ENCODE results near the gene B2M.
A peak's percentile ranks its signal among the peaks of the same experiment; 100 is the strongest.

Gene B2M

GRCh38 chr15:44711096-44711742 lies at the start of gene B2M, which contains the start of gene PATL2:
B2M (plus strand) TSS chr15:44711517; CDS start chr15:44711547, 30 bp downstream.
PATL2 (minus strand) TSS chr15:44711323; CDS start chr15:44676490, 34,833 bp downstream.
- peak; percentile 83 for DNase-seq (ENCODE audit: low read depth, low spot score)
- no peak for TF ChIP-seq CTCF (IDR thresholded peaks at IDR 0.05; ENCODE audit: insufficient read depth, low read length, missing control alignments)
- ChIA-PET POLR2A (interaction anchor here (1.0 to 4.4 kb wide), 10 partner anchors 10 to 52 kb away, joined by 3 to 73 read pairs (median 4); partner anchors contain the start of gene SPG11), CTCF (interaction anchor here (0.6 to 6.8 kb wide), 9 partner anchors 12 to 132 kb away, joined by 3 to 85 read pairs (median 4); partner anchors contain the start of genes SPG11 and TRIM69)
- peak within 1 kb of the TSS; percentile 99 for H3K4me3 ChIP-seq (ENCODE audit: low read depth, low read length)

- no peak overlapping the region for H3K4me3 ChIP-seq (ENCODE audit: low read depth, low read length)
- TF ChIP-seq CTCF (IDR thresholded peaks at IDR 0.05; ENCODE audit: insufficient read depth, low read length, missing control alignments), result no peak
- CTCF ChIA-PET, result interaction anchor here (2.8 kb wide), 1 partner anchor 9 kb away, joined by 16 read pairs; no protein-coding TSS in a partner anchor
- POLR2A ChIA-PET, result interaction anchor here (2.2 kb wide), 1 partner anchor 65 kb away, joined by 8 read pairs; no protein-coding TSS in a partner anchor
- no peak for DNase-seq (ENCODE audit: low read depth, low spot score)
These were observed 49.7 kb upstream of the B2M start for GRCh38 chr15:44661576-44661975.

DNA sequence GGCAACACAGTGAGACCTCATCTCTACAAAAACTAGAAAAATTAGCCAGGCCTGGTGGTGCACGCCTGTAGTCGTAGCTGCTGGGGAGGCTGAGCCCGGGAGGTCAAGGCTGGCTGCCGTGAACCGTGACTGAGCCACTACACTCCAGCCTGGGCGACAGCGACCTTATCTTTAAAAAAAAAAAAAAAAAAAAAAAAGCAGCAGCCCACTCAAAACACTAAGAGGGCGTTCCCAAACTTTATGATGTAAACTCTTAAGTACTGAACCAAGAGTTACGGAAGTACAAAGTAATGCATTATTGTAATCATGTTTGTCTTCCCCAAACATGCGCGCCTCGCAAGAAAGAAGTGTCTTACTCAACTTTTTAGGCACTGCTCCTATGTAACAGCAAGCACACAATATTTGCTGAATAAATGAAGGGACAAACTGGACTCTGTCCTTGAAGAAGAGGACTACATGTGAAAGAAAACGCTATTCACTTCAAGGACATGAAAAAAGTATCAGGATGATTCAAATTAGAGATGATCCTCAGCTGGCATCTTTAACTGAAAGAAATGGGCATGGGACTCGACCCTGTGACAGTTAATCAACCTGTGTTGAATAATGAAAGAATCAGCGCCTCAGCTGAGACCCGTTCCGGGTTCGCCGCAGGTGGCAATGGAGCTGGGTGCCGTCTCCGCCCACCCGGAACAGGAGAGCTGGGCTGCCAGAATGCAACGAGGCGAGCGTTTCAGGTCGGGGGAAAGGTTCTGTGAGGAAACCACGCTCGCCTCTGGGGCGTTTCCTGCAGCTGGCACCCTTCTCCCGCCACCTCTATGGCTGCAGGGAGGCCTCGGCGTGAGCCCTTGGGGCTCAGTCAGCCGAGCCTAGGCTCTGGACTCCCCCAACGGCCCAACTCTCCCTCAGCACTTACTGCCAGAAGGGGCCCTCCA lies 48.6 kb upstream of the B2M start:
- no peak for TF ChIP-seq CTCF (IDR thresholded peaks at IDR 0.05; ENCODE audit: insufficient read depth, low read length, missing control alignments)
- ChIA-PET CTCF (interaction anchor here (0.7 to 6.3 kb wide), 34 partner anchors 8 to 191 kb away, joined by 3 to 153 read pairs (median 5); partner anchors contain the start of genes B2M, PATL2 and TRIM69), POLR2A (interaction anchor here (1.2 to 2.2 kb wide), 5 partner anchors 11 to 66 kb away, joined by 3 to 24 read pairs (median 8); partner anchors contain the start of genes B2M and PATL2)
- no peak for DNase-seq (ENCODE audit: low read depth, low spot score)
- peak overlapping the region; percentile 86 for H3K4me3 ChIP-seq (ENCODE audit: low read depth, low read length)

DNA sequence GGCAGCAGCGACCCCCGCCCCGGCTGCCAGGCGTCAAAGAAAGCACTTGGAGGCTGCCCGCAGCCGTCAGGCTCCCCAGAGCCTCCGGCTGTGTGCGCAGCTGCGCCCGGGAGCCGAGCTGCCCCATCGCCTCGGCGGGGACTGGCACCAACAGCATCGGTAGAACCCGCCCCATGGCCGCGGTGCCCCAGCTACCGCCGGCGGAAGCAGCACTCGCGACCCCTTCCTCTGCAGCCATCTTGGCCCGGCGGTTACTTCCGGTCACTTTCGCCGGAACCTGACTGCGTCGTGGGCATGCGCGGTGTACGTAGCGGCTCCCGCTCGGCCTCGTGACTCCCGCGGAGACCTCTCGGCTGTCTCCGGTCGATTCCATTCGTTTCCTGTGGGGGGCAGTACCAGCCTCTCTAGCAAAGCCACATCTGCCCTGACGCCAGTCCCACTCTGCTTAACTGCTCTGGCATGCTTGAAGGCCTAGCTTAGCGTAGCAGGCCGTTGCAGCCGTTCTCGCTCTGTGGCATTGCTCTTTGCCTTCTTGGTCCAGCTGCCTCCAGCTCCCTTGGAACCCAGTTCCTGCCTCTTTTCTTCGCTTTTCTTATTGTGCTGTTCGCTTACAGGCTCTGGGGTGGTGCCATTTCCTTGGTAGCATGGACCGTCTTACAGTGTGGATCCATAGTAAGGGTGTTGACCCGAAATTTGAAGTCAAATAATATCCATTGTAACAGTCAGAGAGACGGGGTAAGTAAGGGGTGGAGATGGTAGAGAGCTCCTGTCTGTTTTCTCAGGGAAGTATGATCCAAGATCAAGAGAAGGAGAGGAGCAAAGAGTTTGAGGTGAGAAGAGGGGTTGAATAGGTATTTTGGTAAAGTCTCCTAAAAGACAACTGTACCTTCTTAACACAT lies 47.7 kb upstream of the B2M start, which contains the start of gene SPG11:
Gene SPG11, minus strand, starts transcription at position 253 of the 899 bp plus-strand sequence. Its CDS starts 15 bp downstream, at position 238.
- ChIA-PET CTCF (interaction anchor here (0.7 to 6.3 kb wide), 43 partner anchors 8 to 190 kb away, joined by 3 to 153 read pairs (median 4); partner anchors contain the start of genes B2M, PATL2 and TRIM69), POLR2A (interaction anchor here (1.2 to 2.2 kb wide), 5 partner anchors 10 to 65 kb away, joined by 3 to 24 read pairs (median 8); partner anchors contain the start of genes B2M and PATL2)
- peak; percentile 89 for TF ChIP-seq CTCF (IDR thresholded peaks at IDR 0.05; ENCODE audit: insufficient read depth, low read length, missing control alignments)
- peak within 1 kb of the TSS; percentile 86 for H3K4me3 ChIP-seq (ENCODE audit: low read depth, low read length)
- DNase-seq (ENCODE audit: low read depth, low spot score), result peak; percentile 81

GRCh38 chr15:44666210-44667038 lies 44.9 kb upstream of the B2M start:
- H3K4me3 ChIP-seq (ENCODE audit: low read depth, low read length), result no peak overlapping the region
- ChIA-PET CTCF (interaction anchor here (1.3 to 6.3 kb wide), 3 partner anchors 44 to 88 kb away, joined by 5 to 153 read pairs (median 12); partner anchors contain the start of genes PATL2 and TRIM69), POLR2A (no interaction called here)
- DNase-seq (ENCODE audit: low read depth, low spot score), result no peak
- TF ChIP-seq CTCF (IDR thresholded peaks at IDR 0.05; ENCODE audit: insufficient read depth, low read length, missing control alignments), result no peak
